ENCODE results near the gene NFIA. TPM values are rescaled to one million over a fixed set of nuclear protein-coding genes. Genes with fewer than 3 reads are reported as not detected.

The NFIA gene
- total RNA-seq, 1 donor from 2014 or later, result 16.2 TPM

DNA sequence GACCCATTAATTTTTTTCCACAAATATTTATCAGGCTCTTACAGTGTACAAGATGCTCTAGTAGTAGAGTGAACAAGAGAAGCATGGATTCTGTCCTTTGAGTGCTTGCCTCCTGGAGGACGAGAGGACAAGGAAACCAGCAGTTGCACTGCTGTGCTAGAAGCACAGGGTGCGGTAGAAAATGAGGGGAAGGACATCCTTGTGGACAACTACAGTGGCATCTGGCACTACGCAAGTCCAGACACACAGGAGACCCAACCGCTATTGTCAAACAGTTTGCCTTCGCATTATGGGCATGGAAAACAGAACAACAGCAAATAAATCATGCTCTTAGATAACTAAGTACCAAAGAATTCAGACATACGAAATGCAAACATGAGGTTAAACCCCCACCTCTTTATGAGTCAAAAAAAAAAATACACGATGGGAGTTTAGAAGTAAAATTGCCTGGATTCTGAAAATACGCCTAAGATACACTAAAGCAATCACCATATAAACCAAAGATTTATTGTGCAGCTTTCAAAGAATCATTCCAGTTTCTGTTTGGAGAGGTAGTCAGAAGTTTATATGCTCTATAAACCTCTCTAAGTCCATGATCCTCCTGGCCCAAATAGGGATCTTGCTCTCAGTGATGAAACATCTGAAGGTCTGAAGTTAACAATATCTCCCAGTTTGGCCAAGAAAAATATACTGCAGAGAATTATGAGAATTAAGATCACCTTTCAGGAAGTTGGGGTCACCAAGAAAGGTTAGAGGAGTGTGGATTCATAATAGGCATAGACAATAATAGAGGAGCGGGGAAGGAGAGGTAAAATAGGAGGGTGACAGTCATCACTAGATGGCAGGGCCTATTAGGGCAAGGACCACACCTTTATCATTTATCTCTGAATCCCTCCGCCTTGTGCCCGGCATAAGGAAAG lies 307.8 kb downstream of the NFIA start:
- Mint-ChIP-seq H3K27me3 (ENCODE audit: unreplicated experiment) (no peaks in the 10 kb centered on the region), H3K36me3 (ENCODE audit: low read depth, unreplicated experiment) (peaks cover 13% of the 10 kb centered on the region), H3K9me3 (ENCODE audit: unreplicated experiment) (no peaks in the 10 kb centered on the region), H3K4me3 (ENCODE audit: unreplicated experiment) (no peak overlapping the region), H3K27ac (ENCODE audit: unreplicated experiment) (no peak overlapping the region), H3K4me1 (ENCODE audit: unreplicated experiment) (no peaks in the 10 kb centered on the region)
- TF ChIP-seq, protein P1, sequence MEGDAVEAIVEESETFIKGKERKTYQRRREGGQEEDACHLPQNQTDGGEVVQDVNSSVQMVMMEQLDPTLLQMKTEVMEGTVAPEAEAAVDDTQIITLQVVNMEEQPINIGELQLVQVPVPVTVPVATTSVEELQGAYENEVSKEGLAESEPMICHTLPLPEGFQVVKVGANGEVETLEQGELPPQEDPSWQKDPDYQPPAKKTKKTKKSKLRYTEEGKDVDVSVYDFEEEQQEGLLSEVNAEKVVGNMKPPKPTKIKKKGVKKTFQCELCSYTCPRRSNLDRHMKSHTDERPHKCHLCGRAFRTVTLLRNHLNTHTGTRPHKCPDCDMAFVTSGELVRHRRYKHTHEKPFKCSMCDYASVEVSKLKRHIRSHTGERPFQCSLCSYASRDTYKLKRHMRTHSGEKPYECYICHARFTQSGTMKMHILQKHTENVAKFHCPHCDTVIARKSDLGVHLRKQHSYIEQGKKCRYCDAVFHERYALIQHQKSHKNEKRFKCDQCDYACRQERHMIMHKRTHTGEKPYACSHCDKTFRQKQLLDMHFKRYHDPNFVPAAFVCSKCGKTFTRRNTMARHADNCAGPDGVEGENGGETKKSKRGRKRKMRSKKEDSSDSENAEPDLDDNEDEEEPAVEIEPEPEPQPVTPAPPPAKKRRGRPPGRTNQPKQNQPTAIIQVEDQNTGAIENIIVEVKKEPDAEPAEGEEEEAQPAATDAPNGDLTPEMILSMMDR (IDR thresholded peaks at IDR 0.05; ENCODE audit: unreplicated experiment), result no peak
- DNase-seq (ENCODE audit: low spot score), result no peak

DNA sequence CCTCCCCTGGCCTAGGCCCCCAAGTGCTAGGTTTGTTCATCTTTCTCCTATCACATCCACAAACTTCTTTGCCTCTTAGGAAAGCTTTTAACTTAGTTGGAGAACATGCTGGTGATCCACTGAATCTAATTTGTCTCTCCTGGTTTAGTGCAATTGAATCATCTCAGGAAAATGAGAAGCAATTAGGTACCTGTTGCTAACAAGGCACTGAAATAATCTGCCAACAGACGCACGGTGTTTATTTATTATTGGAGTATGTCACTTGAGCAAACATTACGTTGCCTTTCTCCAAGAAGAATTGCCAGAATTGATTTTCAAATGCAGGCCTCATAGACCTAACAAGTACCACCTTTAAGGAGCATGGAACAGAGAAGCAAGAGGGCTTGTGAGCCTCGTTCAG lies 309.4 kb downstream of the NFIA start:
- Mint-ChIP-seq H3K4me3 (ENCODE audit: unreplicated experiment) (no peak overlapping the region), H3K4me1 (ENCODE audit: unreplicated experiment) (no peaks in the 10 kb centered on the region), H3K9me3 (ENCODE audit: unreplicated experiment) (no peaks in the 10 kb centered on the region), H3K27me3 (ENCODE audit: unreplicated experiment) (no peaks in the 10 kb centered on the region), H3K27ac (ENCODE audit: unreplicated experiment) (no peak overlapping the region), H3K36me3 (ENCODE audit: low read depth, unreplicated experiment) (peaks cover 13% of the 10 kb centered on the region)
- TF ChIP-seq, protein P1 (IDR thresholded peaks at IDR 0.05; ENCODE audit: unreplicated experiment), result no peak
- no peak for DNase-seq (ENCODE audit: low spot score)

DNA sequence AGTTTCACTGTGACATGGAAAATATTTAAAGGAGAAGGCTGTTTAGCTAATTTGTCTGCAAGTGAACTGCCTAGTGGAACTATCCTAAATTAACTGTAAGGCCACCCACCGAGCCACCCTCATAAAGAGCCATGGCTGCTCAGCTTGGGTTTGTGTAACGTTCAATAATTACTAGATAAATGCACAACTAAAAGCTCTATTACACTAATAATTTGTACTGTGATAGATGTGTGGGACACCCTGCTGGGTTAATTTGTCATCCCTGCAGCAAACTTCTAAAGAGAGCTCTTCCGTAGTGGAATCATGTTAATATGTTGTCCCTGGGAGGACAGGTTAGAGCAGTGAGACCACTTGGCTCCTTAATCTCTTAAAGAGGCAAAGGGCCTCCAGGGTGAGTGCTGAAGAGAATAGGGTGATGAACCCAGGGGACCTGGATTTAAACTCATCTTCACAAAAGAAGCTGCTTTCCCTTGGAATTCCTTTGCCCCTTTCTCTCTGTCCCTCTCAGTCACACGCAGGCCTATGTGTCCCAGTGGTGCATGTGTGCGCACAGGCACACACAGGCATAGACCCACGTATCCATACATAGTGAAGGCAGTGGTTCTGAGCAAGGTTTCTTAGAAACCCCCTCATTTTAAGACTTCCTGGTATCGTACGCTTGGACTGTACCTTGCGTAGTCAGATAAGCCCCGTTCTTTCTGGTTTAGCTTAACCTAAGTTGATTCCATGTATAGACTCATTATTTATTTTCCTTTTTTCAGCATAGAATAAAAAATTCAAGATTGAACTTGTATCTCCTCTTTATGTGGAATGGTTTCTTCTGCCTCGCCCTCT lies 310.3 kb downstream of the NFIA start:
- DNase-seq (ENCODE audit: low spot score), result no peak
- Mint-ChIP-seq H3K27me3 (ENCODE audit: unreplicated experiment) (no peaks in the 10 kb centered on the region), H3K4me3 (ENCODE audit: unreplicated experiment) (no peak overlapping the region), H3K27ac (ENCODE audit: unreplicated experiment) (no peak overlapping the region), H3K4me1 (ENCODE audit: unreplicated experiment) (no peaks in the 10 kb centered on the region), H3K36me3 (ENCODE audit: low read depth, unreplicated experiment) (peaks cover 6% of the 10 kb centered on the region), H3K9me3 (ENCODE audit: unreplicated experiment) (no peaks in the 10 kb centered on the region)
- TF ChIP-seq, protein P1 (IDR thresholded peaks at IDR 0.05; ENCODE audit: unreplicated experiment), result no peak

DNA sequence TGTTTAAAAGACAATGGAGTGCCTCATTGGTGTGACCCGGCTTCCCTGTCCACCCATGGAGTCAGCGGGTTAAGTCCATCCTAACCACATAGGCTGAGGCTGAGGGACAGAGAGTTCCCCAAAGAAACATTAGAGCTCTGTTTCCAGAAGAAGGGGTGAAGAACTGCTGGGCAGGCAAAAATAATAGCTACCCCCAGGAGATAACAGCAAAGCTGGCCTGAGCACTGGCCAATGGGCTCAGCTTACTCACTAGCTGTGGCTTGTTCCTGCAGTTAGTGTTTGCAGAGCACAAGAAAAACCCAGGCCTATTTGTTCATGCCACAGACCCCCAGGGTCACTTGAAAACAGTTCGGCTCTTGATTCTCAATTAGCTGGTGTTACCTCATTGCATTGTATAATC lies 311.2 kb downstream of the NFIA start:
- Mint-ChIP-seq H3K36me3 (ENCODE audit: low read depth, unreplicated experiment) (peaks cover 2% of the 10 kb centered on the region), H3K27ac (ENCODE audit: unreplicated experiment) (no peak overlapping the region), H3K4me3 (ENCODE audit: unreplicated experiment) (no peak overlapping the region)

More for the DNA sequence above, 311.2 kb downstream of the NFIA start:
- TF ChIP-seq, protein P1 (IDR thresholded peaks at IDR 0.05; ENCODE audit: unreplicated experiment), result no peak
- DNase-seq (ENCODE audit: low spot score), result no peak
- Mint-ChIP-seq H3K9me3 (ENCODE audit: unreplicated experiment) (no peaks in the 10 kb centered on the region), H3K4me1 (ENCODE audit: unreplicated experiment) (no peaks in the 10 kb centered on the region), H3K27me3 (ENCODE audit: unreplicated experiment) (no peaks in the 10 kb centered on the region)

Data from endothelial cell (in vitro differentiated cells).